HepG2 (cell line): Measurements from ENCODE around the gene ARHGEF40. TPM values are rescaled to one million over a fixed set of nuclear protein-coding genes. Genes with fewer than 3 reads are reported as not detected.

Experiments
- ATM ChIP-seq: fragments of 450-650 bp; IDR thresholded peaks from 2 replicates; pipeline ENCODE4 v1.7.1; 2017; ENCODE audit warnings: mild to moderate bottlenecking, borderline replicate concordance
- CEBPB ChIP-seq: IDR thresholded peaks from 2 replicates; pipeline ENCODE4 v1.6.1; 2011; ENCODE audit warnings: low read depth, low read length, improper control_type of control experiment, borderline replicate concordance
- HES4 ChIP-seq: sonication (generic); formaldehyde crosslinking; IDR thresholded peaks from 2 replicates; pipeline ENCODE4 v1.9.0; 2021; ENCODE audit warnings: mild to moderate bottlenecking, missing genetic modification reagents, borderline replicate concordance
- HNF1B ChIP-seq: sonication (generic); formaldehyde crosslinking; IDR thresholded peaks from 2 replicates; pipeline ENCODE4 v1.5.1; 2020; ENCODE audit warnings: mild to moderate bottlenecking, moderate library complexity, missing genetic modification reagents
- NFIC ChIP-seq: IDR thresholded peaks from 2 replicates; pipeline ENCODE4 v1.6.1; 2012; ENCODE audit warnings: mild to moderate bottlenecking, low read length, inconsistent platforms
- SP5 ChIP-seq: IDR thresholded peaks from 2 replicates; pipeline ENCODE4 v1.6.1; 2016; ENCODE audit warnings: low read depth, borderline replicate concordance
- STAT6 ChIP-seq: sonication (generic); formaldehyde crosslinking; IDR thresholded peaks from 2 replicates; pipeline ENCODE4 v1.4.0; 2020; ENCODE audit warnings: missing genetic modification reagents, mild to moderate bottlenecking, borderline replicate concordance
- TAF1 ChIP-seq: sonication (generic); formaldehyde crosslinking; IDR thresholded peaks from 2 replicates; pipeline ENCODE4 v1.4.0; 2020; ENCODE audit warnings: missing genetic modification reagents
- TCF7 ChIP-seq: sonication (generic); IDR thresholded peaks from 2 replicates; pipeline ENCODE4 v1.6.1; 2016; ENCODE audit warnings: antibody characterized with exemption, low read depth
- TFAP4 ChIP-seq: sonication (generic); IDR thresholded peaks from 2 replicates; pipeline ENCODE4 v1.6.1; 2016; ENCODE audit warnings: low read depth, borderline replicate concordance
- U2AF2 ChIP-seq: fragments of 200-400 bp; formaldehyde crosslinking; IDR thresholded peaks from 2 replicates; pipeline ENCODE4 v1.6.1; 2017; ENCODE audit warnings: low read depth, mild to moderate bottlenecking, low read length
- YEATS2 ChIP-seq: sonication (generic); formaldehyde crosslinking; IDR thresholded peaks from 2 replicates; pipeline ENCODE4 v1.4.0; 2020; ENCODE audit warnings: missing genetic modification reagents, borderline replicate concordance
- ZBTB2 ChIP-seq: sonication (generic); formaldehyde crosslinking; IDR thresholded peaks from 2 replicates; pipeline ENCODE4 v1.8.0; 2022; ENCODE audit warnings: low read depth, missing genetic modification reagents
- ZBTB21 ChIP-seq: sonication (generic); formaldehyde crosslinking; IDR thresholded peaks from 2 replicates; pipeline ENCODE4 v1.4.0; 2020; ENCODE audit warnings: missing genetic modification reagents
- ZNF251 ChIP-seq: sonication (generic); formaldehyde crosslinking; IDR thresholded peaks from 2 replicates; pipeline ENCODE4 v1.9.0; 2021; ENCODE audit warnings: mild to moderate bottlenecking, missing genetic modification reagents
- ZNF562 ChIP-seq: sonication (generic); formaldehyde crosslinking; IDR thresholded peaks from 2 replicates; pipeline ENCODE4 v1.8.0; 2022; ENCODE audit warnings: missing genetic modification reagents, borderline replicate concordance
- ZNF781 ChIP-seq: sonication (generic); formaldehyde crosslinking; IDR thresholded peaks from 2 replicates; pipeline ENCODE4 v1.5.1; 2020; ENCODE audit warnings: borderline replicate concordance, mild to moderate bottlenecking, missing genetic modification reagents; ENCODE audit errors: not compliant biosample characterization
- polyA plus RNA-seq, 8 experiments: library from polyadenylated mRNA; depleted of rRNA in 3 of 8; stranded (reverse) in 7 of 8; unstranded in 1 of 8; fragments of >200 nt; fragmentation: Illumina TruSeq in 4 of 8; extraction: Trizol in 4 of 8; gene quantifications; 2 replicates each; pipeline versions ENCODE4 v1.2.1 to v1.2.3, GENCODE V29; 2011 to 2016; ENCODE audit warnings: low read depth in 4 of 8, missing spikeins in 1 of 8, mixed read lengths in 1 of 8; ENCODE audit not compliant: insufficient read depth in 1 of 8
- total RNA-seq, 5 experiments: library from RNA; depleted of rRNA; stranded (reverse); fragments of >200 nt; fragmentation: Illumina TruSeq; extraction: Trizol; gene quantifications; 2 replicates each; pipeline ENCODE4 v1.2.3, GENCODE V29; 2016; ENCODE audit warnings: low read depth in 1 of 5
- TF ChIP-seq, protein P1 (sequence below): sonication (generic); formaldehyde crosslinking; IDR thresholded peaks from 2 replicates; pipeline ENCODE4 v1.5.1; 2020; ENCODE audit warnings: missing genetic modification reagents, mild to moderate bottlenecking, borderline replicate concordance

Gene ARHGEF40
- total and polyA plus RNA-seq, 2 of the 13 experiments (the other 11 are each of a cell fraction or from before 2014, with no cell fraction given), result 28.1 to 78.1 TPM

- TF ChIP-seq ZBTB21 (0 out of 2 replicates have a peak, but pooled peaks have one; percentile 44), ZBTB2 (CRISPR knock-in tag) (0 out of 2 replicates have a peak, but pooled peaks have one; percentile 16), CEBPB (no peak), STAT6 (CRISPR knock-in tag) (0 out of 2 replicates have a peak, but pooled peaks have one; percentile 47), SP5 (CRISPR knock-in tag) (peak; percentile 68; the same call in 1 of the 2 replicates), TFAP4 (peak; percentile 33; the same call in 1 of the 2 replicates), YEATS2 (CRISPR knock-in tag) (peak; percentile 84; the same call in 1 of the 2 replicates), ZNF251 (CRISPR knock-in tag) (no peak), ZNF562 (CRISPR knock-in tag) (no peak), ATM (no peak), NFIC (no peak), TAF1 (CRISPR knock-in tag) (peak; percentile 48; the same call in 1 of the 2 replicates), TCF7 (no peak), U2AF2 (no peak), ZNF781 (CRISPR knock-in tag) (no peak), HNF1B (0 out of 2 replicates have a peak, but pooled peaks have one; percentile 71), HES4 (CRISPR knock-in tag) (no peak; the same call in 1 of the 2 replicates)
- TF ChIP-seq, protein P1, sequence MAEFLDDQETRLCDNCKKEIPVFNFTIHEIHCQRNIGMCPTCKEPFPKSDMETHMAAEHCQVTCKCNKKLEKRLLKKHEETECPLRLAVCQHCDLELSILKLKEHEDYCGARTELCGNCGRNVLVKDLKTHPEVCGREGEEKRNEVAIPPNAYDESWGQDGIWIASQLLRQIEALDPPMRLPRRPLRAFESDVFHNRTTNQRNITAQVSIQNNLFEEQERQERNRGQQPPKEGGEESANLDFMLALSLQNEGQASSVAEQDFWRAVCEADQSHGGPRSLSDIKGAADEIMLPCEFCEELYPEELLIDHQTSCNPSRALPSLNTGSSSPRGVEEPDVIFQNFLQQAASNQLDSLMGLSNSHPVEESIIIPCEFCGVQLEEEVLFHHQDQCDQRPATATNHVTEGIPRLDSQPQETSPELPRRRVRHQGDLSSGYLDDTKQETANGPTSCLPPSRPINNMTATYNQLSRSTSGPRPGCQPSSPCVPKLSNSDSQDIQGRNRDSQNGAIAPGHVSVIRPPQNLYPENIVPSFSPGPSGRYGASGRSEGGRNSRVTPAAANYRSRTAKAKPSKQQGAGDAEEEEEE (CRISPR knock-in tag), result no peak
These were observed 22.3 kb downstream of the ARHGEF40 start (continued) for GRCh38 chr14:21092273-21093011.
